Fibroblast of lung (primary cell): Measurements from ENCODE around the gene PI4K2B. TPM values are rescaled to one million over a fixed set of nuclear protein-coding genes. Genes with fewer than 3 reads are reported as not detected.
"Not testable (repeated sequence)": the region's sequence is repeated elsewhere in the genome, so short reads cannot be mapped to it uniquely, and the experiment has no call there.

Experiments used
- DNase-seq, 2 donors: peaks; one replicate each; pipeline versions ENCODE4 v3.0.0 to v3.0.0-alpha.2; 2010; ENCODE audit warnings: low read depth in 2 of 2
- H2AFZ ChIP-seq: 2 replicates; pipeline ENCODE4 v1.5.1; 2012; ENCODE audit warnings: low read length, control low read depth, inconsistent platforms
- H3K27ac ChIP-seq: 2 replicates; pipeline ENCODE4 v1.5.1; 2011; ENCODE audit warnings: low read length, control low read depth; ENCODE audit not compliant: insufficient read depth
- H3K27me3 ChIP-seq: 2 replicates; pipeline ENCODE4 v1.5.1; 2011; ENCODE audit warnings: mild to moderate bottlenecking, low read length; ENCODE audit not compliant: control insufficient read depth, insufficient read depth
- H3K36me3 ChIP-seq: 2 replicates; pipeline ENCODE4 v1.5.1; 2011; ENCODE audit warnings: low read length; ENCODE audit not compliant: control insufficient read depth, insufficient read depth
- H3K4me1 ChIP-seq: 2 replicates; pipeline ENCODE4 v1.5.1; 2011; ENCODE audit warnings: low read length; ENCODE audit not compliant: control insufficient read depth, insufficient read depth; ENCODE audit errors: extremely low read depth
- H3K4me2 ChIP-seq: 2 replicates; pipeline ENCODE4 v1.5.1; 2011; ENCODE audit warnings: low read length, control low read depth; ENCODE audit not compliant: insufficient read depth; ENCODE audit errors: extremely low read depth
- H3K4me3 ChIP-seq, 4 experiments: fragments of 200-600 bp in 1 of 4; sonication (generic) in 1 of 4; replicated peaks in 1 of 4; 2 replicates each; pipeline ENCODE4 v1.5.1; 2011 to 2016; ENCODE audit warnings: low read length in 4 of 4, low read depth in 3 of 4, mild to moderate bottlenecking in 3 of 4, control low read depth in 2 of 4, inconsistent platforms in 1 of 4, mixed read lengths in 1 of 4; ENCODE audit not compliant: insufficient read depth in 1 of 4; ENCODE audit errors: control extremely low read depth in 1 of 4
- H3K79me2 ChIP-seq: 2 replicates; pipeline ENCODE4 v1.5.1; 2012; ENCODE audit warnings: mild to moderate bottlenecking, low read length, inconsistent platforms; ENCODE audit not compliant: control insufficient read depth, insufficient read depth
- H3K9ac ChIP-seq: 2 replicates; pipeline ENCODE4 v1.5.1; 2011; ENCODE audit warnings: mild to moderate bottlenecking, low read length, control low read depth; ENCODE audit not compliant: insufficient read depth
- H3K9me3 ChIP-seq: 2 replicates; pipeline ENCODE4 v1.5.1; 2012; ENCODE audit warnings: low read depth, low read length; ENCODE audit not compliant: control insufficient read depth, insufficient read depth
- H4K20me1 ChIP-seq: 2 replicates; pipeline ENCODE4 v1.5.1; 2011; ENCODE audit warnings: low read length; ENCODE audit not compliant: control insufficient read depth, insufficient read depth; ENCODE audit errors: extremely low read depth
- EZH2 ChIP-seq: IDR thresholded peaks from 2 replicates; pipeline ENCODE4 v1.5.1; 2012; ENCODE audit warnings: low read length, control low read depth, mild to moderate bottlenecking; ENCODE audit errors: missing control alignments
- polyA plus RNA-seq, 2 donors: library from polyadenylated mRNA; depleted of rRNA in 1 of 2; stranded (reverse) in 1 of 2; unstranded in 1 of 2; fragments of >200 nt; gene quantifications; 2 replicates each; pipeline ENCODE4 v1.2.1, GENCODE V29; 2011 to 2012; ENCODE audit warnings: missing spikeins in 1 of 2
- total RNA-seq: library from RNA; depleted of rRNA; stranded (reverse); fragments of >200 nt; gene quantifications from 2 replicates; pipeline ENCODE4 v1.2.1, GENCODE V29; 2014
- TF ChIP-seq, protein P1 (sequence below), 2 donors: IDR thresholded peaks in 1 of 2; conservative IDR thresholded peaks in 1 of 2; 1 replicate in 1 of 2; 2 replicates in 1 of 2; pipeline ENCODE4 v1.5.1; 2011 to 2012; ENCODE audit warnings: low read length in 2 of 2, control low read depth in 1 of 2, inconsistent platforms in 1 of 2, low read depth in 1 of 2, mild to moderate bottlenecking in 1 of 2

The PI4K2B gene
- total and polyA plus RNA-seq, 2 donors (not counting 1 experiment from before 2014, with no cell fraction given) = 21.0 to 23.9 TPM

- Histone ChIP-seq H3K79me2 (no peaks in the 10 kb centered on the region), H3K4me1 (peaks cover 10% of the 10 kb centered on the region), H3K4me3 (peak overlapping the region in 1 of 4 experiments; percentile 37), H2AFZ (no peak overlapping the region), H3K27ac (peak overlapping the region; percentile 42), H3K9me3 (no peaks in the 10 kb centered on the region), H3K9ac (no peak overlapping the region), H3K4me2 (peak overlapping the region; percentile 1), H3K27me3 (no peaks in the 10 kb centered on the region), H4K20me1 (no peaks in the 10 kb centered on the region), H3K36me3 (no peaks in the 10 kb centered on the region)
- peak; percentile 87 to 96 for DNase-seq
- no peak for TF ChIP-seq EZH2
- TF ChIP-seq, protein P1, sequence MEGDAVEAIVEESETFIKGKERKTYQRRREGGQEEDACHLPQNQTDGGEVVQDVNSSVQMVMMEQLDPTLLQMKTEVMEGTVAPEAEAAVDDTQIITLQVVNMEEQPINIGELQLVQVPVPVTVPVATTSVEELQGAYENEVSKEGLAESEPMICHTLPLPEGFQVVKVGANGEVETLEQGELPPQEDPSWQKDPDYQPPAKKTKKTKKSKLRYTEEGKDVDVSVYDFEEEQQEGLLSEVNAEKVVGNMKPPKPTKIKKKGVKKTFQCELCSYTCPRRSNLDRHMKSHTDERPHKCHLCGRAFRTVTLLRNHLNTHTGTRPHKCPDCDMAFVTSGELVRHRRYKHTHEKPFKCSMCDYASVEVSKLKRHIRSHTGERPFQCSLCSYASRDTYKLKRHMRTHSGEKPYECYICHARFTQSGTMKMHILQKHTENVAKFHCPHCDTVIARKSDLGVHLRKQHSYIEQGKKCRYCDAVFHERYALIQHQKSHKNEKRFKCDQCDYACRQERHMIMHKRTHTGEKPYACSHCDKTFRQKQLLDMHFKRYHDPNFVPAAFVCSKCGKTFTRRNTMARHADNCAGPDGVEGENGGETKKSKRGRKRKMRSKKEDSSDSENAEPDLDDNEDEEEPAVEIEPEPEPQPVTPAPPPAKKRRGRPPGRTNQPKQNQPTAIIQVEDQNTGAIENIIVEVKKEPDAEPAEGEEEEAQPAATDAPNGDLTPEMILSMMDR (conservative IDR thresholded peaks at IDR 0.05 in 1 of 2, IDR thresholded peaks at IDR 0.05 in 1 of 2; ENCODE audit: low read depth in 1 of 2, low read length in 2 of 2) = no peak
These were observed 86.9 kb downstream of the PI4K2B start for GRCh38 chr4:25320773-25321172.

GRCh38 chr4:25321703-25322102, 87.9 kb downstream of the PI4K2B start:
- TF ChIP-seq EZH2 = no peak
- TF ChIP-seq, protein P1 (conservative IDR thresholded peaks at IDR 0.05 in 1 of 2, IDR thresholded peaks at IDR 0.05 in 1 of 2; ENCODE audit: low read depth in 1 of 2, low read length in 2 of 2) = no peak
- Histone ChIP-seq H4K20me1 (no peaks in the 10 kb centered on the region), H3K4me1 (peaks cover 10% of the 10 kb centered on the region), H3K4me2 (no peak overlapping the region), H3K27me3 (no peaks in the 10 kb centered on the region), H3K9ac (no peak overlapping the region), H3K36me3 (no peaks in the 10 kb centered on the region), H3K27ac (no peak overlapping the region), H3K9me3 (no peaks in the 10 kb centered on the region), H3K4me3 (no peak overlapping the region), H3K79me2 (no peaks in the 10 kb centered on the region), H2AFZ (no peak overlapping the region)
- DNase-seq = no peak

- H3K4me3 ChIP-seq, H3K9ac ChIP-seq, H3K4me1 ChIP-seq, H3K36me3 ChIP-seq, H3K9me3 ChIP-seq, H4K20me1 ChIP-seq, H2AFZ ChIP-seq, H3K4me2 ChIP-seq, H3K27me3 ChIP-seq, H3K27ac ChIP-seq, H3K79me2 ChIP-seq, DNase-seq: not testable (repeated sequence)
These were observed 94.6 kb downstream of the PI4K2B start for GRCh38 chr4:25328463-25328862.

Other genes starting within 250 kb of the PI4K2B start
- gene LGI2, start 203.1 kb upstream of the PI4K2B start, total RNA-seq = under 0.01 TPM in 2 replicates
- 0.01 TPM in 1 of 2 replicates, not detected in the other for gene LGI2, start 203.1 kb upstream of the PI4K2B start, polyA plus RNA-seq
- gene SEPSECS, start 73.6 kb upstream of the PI4K2B start, total RNA-seq = 9.2 and 12.4 TPM in 2 replicates
- 3.6 and 5.9 TPM in 2 replicates for gene SEPSECS, start 73.6 kb upstream of the PI4K2B start, polyA plus RNA-seq
- gene ZCCHC4, start 78.7 kb downstream of the PI4K2B start, total RNA-seq = 13.6 and 15.5 TPM in 2 replicates
- 9.0 and 15.6 TPM in 2 replicates for gene ZCCHC4, start 78.7 kb downstream of the PI4K2B start, polyA plus RNA-seq
- 23.4 and 27.1 TPM in 2 replicates for gene ANAPC4, start 143.2 kb downstream of the PI4K2B start, total RNA-seq
- gene ANAPC4, start 143.2 kb downstream of the PI4K2B start, polyA plus RNA-seq = 15.0 and 15.9 TPM in 2 replicates